OCI-LY1 (cell line): ENCODE data around the gene GPR158.

Experiments
- CTCF ChIP-seq: fragments of 200-600 bp; sonication (generic), shearing (Covaris generic); IDR thresholded peaks from 2 replicates; pipeline ENCODE4 v1.5.1; 2017; ENCODE audit warnings: mild to moderate bottlenecking, antibody characterized with exemption, low read length, moderate library complexity, mixed read lengths
- EZH2 ChIP-seq: fragments of 200-600 bp; sonication (generic), shearing (Covaris generic); IDR thresholded peaks from 2 replicates; pipeline ENCODE4 v1.8.0; 2017; ENCODE audit warnings: borderline replicate concordance, mixed run types, mild to moderate bottlenecking, antibody characterized with exemption, low read length, moderate library complexity, mixed read lengths

DNA sequence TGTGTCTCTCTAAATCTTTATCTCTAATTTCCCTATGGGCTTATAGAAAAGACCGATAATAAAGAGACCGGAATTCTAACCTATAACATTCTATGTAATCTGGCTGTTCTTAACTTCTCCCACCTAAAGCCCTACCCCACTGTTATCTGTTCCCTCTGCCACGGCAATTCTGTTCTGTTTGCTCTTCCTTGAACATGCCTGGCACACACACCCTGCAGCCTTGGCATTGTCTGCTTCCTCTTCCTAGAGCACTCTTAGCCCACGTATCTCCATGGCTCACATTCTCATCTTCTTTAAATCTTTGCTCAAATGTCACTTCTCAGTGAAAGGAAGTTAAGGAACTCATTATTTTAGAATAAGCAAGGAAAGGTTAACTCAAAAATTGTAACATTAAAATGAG is 309.2 kb downstream of the GPR158 start:
- TF ChIP-seq EZH2, result no peak
- TF ChIP-seq CTCF, result no peak
